ENCODE results near the gene PKP2.
A peak's percentile ranks its signal among the peaks of the same experiment; 100 is the strongest.

The PKP2 gene

DNA sequence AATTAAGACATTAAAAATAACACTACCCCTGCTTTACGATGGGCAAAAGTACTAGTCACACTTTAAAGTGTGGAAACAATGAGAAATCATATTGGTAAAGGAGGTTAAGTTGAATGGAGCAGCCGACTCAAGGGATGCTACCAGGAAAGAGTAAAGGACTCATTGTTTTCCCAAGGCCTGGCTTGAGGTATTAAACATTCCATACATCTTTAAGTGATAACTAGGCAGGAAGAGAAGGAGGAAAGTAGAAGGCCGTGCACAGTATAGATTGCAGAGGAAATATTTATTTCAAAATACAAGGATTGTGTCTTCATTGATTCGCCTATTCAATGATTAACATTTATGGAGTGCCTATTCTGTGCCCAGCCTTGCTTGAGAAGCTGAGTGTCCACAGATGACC lies 120.3 kb downstream of the PKP2 start:
- H3K4me3 ChIP-seq (ENCODE audit: low read depth, low read length), result no peak overlapping the region
- TF ChIP-seq, protein P1, sequence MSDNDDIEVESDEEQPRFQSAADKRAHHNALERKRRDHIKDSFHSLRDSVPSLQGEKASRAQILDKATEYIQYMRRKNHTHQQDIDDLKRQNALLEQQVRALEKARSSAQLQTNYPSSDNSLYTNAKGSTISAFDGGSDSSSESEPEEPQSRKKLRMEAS (IDR thresholded peaks at IDR 0.05; ENCODE audit: low read depth, low read length), result no peak
- TF ChIP-seq POLR2A (IDR thresholded peaks at IDR 0.05; ENCODE audit: extremely low read depth, insufficient read length), result no peak
- TF ChIP-seq MYC (IDR thresholded peaks at IDR 0.05; ENCODE audit: low read depth, low read length), result no peak
- TF ChIP-seq, protein P2, sequence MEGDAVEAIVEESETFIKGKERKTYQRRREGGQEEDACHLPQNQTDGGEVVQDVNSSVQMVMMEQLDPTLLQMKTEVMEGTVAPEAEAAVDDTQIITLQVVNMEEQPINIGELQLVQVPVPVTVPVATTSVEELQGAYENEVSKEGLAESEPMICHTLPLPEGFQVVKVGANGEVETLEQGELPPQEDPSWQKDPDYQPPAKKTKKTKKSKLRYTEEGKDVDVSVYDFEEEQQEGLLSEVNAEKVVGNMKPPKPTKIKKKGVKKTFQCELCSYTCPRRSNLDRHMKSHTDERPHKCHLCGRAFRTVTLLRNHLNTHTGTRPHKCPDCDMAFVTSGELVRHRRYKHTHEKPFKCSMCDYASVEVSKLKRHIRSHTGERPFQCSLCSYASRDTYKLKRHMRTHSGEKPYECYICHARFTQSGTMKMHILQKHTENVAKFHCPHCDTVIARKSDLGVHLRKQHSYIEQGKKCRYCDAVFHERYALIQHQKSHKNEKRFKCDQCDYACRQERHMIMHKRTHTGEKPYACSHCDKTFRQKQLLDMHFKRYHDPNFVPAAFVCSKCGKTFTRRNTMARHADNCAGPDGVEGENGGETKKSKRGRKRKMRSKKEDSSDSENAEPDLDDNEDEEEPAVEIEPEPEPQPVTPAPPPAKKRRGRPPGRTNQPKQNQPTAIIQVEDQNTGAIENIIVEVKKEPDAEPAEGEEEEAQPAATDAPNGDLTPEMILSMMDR (IDR thresholded peaks at IDR 0.05; ENCODE audit: low read depth, low read length), result no peak
- DNase-seq (ENCODE audit: low read depth), result no peak

DNA sequence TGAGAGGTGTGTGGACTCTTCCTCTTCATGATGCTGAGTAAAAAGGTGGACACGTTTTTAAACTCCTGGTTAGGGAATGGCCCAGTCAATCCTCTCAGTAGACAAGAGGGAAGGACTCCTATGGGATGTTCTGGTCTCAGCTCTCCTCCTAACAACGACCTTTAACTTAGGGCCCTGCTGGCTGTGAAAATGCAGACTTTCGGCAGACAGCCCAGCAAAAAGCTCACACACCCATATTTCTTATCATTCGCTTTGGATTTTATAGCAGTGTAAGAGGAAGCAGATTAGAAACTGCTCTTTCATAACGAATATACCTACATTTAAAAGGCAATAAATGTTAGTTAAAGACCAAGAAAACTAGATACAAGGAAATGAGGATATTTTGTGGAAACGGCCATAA lies 122.9 kb downstream of the PKP2 start:
- TF ChIP-seq, protein P2 (IDR thresholded peaks at IDR 0.05; ENCODE audit: low read depth, low read length), result no peak
- TF ChIP-seq POLR2A (IDR thresholded peaks at IDR 0.05; ENCODE audit: extremely low read depth, insufficient read length), result no peak
- TF ChIP-seq MYC (IDR thresholded peaks at IDR 0.05; ENCODE audit: low read depth, low read length), result no peak
- TF ChIP-seq, protein P1 (IDR thresholded peaks at IDR 0.05; ENCODE audit: low read depth, low read length), result no peak
- DNase-seq (ENCODE audit: low read depth), result no peak
- no peak overlapping the region for H3K4me3 ChIP-seq (ENCODE audit: low read depth, low read length)

DNA sequence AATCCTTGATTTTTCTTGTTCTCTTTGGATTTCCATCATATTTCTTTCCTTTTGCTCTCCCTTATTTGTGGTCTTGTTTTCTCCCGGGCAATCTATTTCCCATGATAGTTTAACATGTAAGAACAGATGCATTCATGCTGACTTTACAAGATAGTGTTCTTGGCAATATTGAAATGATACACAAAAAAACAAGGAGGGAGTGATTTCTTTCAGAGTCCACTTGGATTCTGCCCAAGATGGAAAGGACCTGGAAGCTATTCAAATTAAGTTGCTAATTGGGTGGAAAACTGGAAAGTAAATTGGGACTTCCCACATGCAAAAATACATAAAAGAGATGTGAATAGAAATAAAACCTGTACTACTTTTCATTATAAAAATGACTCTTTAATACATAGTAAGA lies 126.4 kb downstream of the PKP2 start:
- TF ChIP-seq, protein P1 (IDR thresholded peaks at IDR 0.05; ENCODE audit: low read depth, low read length), result no peak
- TF ChIP-seq, protein P2 (IDR thresholded peaks at IDR 0.05; ENCODE audit: low read depth, low read length), result no peak
- TF ChIP-seq POLR2A (IDR thresholded peaks at IDR 0.05; ENCODE audit: extremely low read depth, insufficient read length) (no peak), MYC (IDR thresholded peaks at IDR 0.05; ENCODE audit: low read depth, low read length) (no peak)
- no peak overlapping the region for H3K4me3 ChIP-seq (ENCODE audit: low read depth, low read length)
- DNase-seq (ENCODE audit: low read depth), result no peak

DNA sequence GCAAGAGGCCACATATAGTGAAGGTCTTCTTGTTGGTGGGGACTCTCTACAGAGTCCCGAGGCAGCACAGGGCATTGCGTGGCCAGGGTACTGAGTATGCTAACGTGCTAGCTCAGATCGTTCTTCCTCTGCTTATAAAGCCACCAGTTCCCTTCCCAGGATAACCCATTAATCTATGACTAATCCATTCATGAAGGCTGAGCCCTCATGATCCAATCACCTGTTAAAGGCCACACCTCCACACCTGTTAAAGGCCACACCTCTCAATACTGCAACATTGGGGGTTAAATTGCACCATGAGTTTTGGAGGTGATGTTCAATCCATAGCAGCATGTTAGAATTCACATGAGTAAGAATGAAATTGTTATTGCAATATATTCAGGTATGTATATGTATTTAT lies 128.1 kb downstream of the PKP2 start:
- TF ChIP-seq POLR2A (IDR thresholded peaks at IDR 0.05; ENCODE audit: extremely low read depth, insufficient read length) (no peak), MYC (IDR thresholded peaks at IDR 0.05; ENCODE audit: low read depth, low read length) (no peak)
- TF ChIP-seq, protein P2 (IDR thresholded peaks at IDR 0.05; ENCODE audit: low read depth, low read length), result no peak
- TF ChIP-seq, protein P1 (IDR thresholded peaks at IDR 0.05; ENCODE audit: low read depth, low read length), result no peak
- H3K4me3 ChIP-seq (ENCODE audit: low read depth, low read length), result no peak overlapping the region
- no peak for DNase-seq (ENCODE audit: low read depth)

DNA sequence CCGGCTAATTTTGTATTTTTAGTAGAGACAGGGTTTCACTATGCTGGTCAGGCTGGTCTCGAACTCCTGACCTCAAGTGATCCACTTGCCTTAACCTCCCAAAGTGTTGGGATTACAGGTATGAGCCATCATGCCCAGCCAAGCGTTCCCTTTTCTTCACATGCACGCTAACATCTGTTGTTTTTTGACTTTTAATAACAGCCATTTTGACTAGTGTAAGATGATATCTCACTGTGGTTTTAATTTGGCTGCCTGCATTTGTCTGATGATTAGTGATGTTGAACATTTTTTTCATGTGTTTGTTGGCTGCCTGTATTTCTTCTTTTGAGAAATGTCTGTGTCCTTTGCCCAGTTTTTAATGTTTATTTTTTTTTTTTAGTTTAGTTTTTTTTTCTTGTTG lies 130.7 kb downstream of the PKP2 start:
- DNase-seq (ENCODE audit: low read depth), result no peak
- no peak overlapping the region for H3K4me3 ChIP-seq (ENCODE audit: low read depth, low read length)
- TF ChIP-seq, protein P1 (IDR thresholded peaks at IDR 0.05; ENCODE audit: low read depth, low read length), result no peak
- TF ChIP-seq POLR2A (IDR thresholded peaks at IDR 0.05; ENCODE audit: extremely low read depth, insufficient read length) (no peak), MYC (IDR thresholded peaks at IDR 0.05; ENCODE audit: low read depth, low read length) (no peak)

DNA sequence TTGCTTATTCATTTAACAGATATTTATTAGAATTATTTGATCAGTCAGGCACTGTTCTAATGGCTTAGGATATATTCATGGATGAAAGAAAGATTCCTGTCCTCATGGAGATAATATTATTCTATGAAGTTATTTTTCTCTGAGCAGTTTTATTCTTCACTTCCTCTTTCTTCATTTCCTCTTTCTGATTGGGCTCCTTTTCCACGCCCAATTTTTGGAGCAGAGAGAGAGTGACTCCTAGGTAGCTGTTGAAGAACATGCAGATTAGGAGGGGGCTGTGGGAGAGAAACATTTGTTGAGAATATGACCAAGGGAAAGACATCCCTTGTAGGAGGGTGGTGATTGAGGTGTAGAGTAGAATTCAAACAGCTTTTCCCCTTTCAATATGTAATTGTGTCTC lies 134.9 kb downstream of the PKP2 start:
- no peak overlapping the region for H3K4me3 ChIP-seq (ENCODE audit: low read depth, low read length)
- DNase-seq (ENCODE audit: low read depth), result peak; percentile 73
- TF ChIP-seq, protein P2 (IDR thresholded peaks at IDR 0.05; ENCODE audit: low read depth, low read length), result no peak
- TF ChIP-seq MYC (IDR thresholded peaks at IDR 0.05; ENCODE audit: low read depth, low read length) (no peak), POLR2A (IDR thresholded peaks at IDR 0.05; ENCODE audit: extremely low read depth, insufficient read length) (no peak)
- TF ChIP-seq, protein P1 (IDR thresholded peaks at IDR 0.05; ENCODE audit: low read depth, low read length), result no peak
